Loucy (cell line): ENCODE data around the gene SH3BP4.

Experiments used
- CTCF ChIP-seq: fragments of 200-600 bp; sonication (generic); conservative IDR thresholded peaks from 2 replicates; pipeline ENCODE4 v1.5.1; 2014; ENCODE audit warnings: mild to moderate bottlenecking, antibody characterized with exemption, low read length
- EZH2phosphoT487 ChIP-seq: fragments of 200-600 bp; IDR thresholded peaks from 2 replicates; pipeline ENCODE4 v1.6.1; 2018; ENCODE audit warnings: antibody characterized with exemption, mild to moderate bottlenecking, moderate library complexity, borderline replicate concordance

- no peak for TF ChIP-seq CTCF
- TF ChIP-seq EZH2phosphoT487, result no peak
These were observed 19.1 kb upstream of the SH3BP4 start for GRCh38 chr2:234932591-234933168.
